ENCODE data around the gene RTKN2. TPM values are rescaled to one million over a fixed set of nuclear protein-coding genes. Genes with fewer than 3 reads are reported as not detected.

Gene RTKN2
- polyA plus RNA-seq, 3 donors from 2014 or later = 0.16 to 0.46 TPM; not detected in 1

- no peak for DNase-seq
- H3K36me3 Mint-ChIP-seq = no peaks in the 10 kb centered on the region
- H3K4me3 Mint-ChIP-seq = no peak overlapping the region
- no peaks in the 10 kb centered on the region for H3K9me3 Mint-ChIP-seq
- H3K27me3 Mint-ChIP-seq (ENCODE audit: low read depth in 3 of 3) = peaks cover 0 to 5% (median 2%) of the 10 kb centered on the region in 3 donors
- peaks cover 31 to 39% of the 10 kb centered on the region in 2 donors for H3K4me1 Mint-ChIP-seq
- peak overlapping the region in 1 of 6 donors; percentile 57 for H3K27ac Mint-ChIP-seq
These were observed 81.5 kb downstream of the RTKN2 start for GRCh38 chr10:62186999-62187675.

GRCh38 chr10:62185919-62186692 is 82.5 kb downstream of the RTKN2 start:
- DNase-seq = no peak
- H3K9me3 Mint-ChIP-seq = peaks cover 0 to 1% (median 0%) of the 10 kb centered on the region in 6 donors
- no peaks in the 10 kb centered on the region for H3K36me3 Mint-ChIP-seq
- peak overlapping the region in 1 of 5 donors; percentile 62 for H3K4me3 Mint-ChIP-seq
- H3K4me1 Mint-ChIP-seq = peaks cover 39 to 49% of the 10 kb centered on the region in 2 donors
- H3K27ac Mint-ChIP-seq = peak overlapping the region in 3 of 6 donors; percentile 17 to 78 (median 60)
- peaks cover 0 to 5% (median 3%) of the 10 kb centered on the region in 3 donors for H3K27me3 Mint-ChIP-seq (ENCODE audit: low read depth in 3 of 3)

DNA sequence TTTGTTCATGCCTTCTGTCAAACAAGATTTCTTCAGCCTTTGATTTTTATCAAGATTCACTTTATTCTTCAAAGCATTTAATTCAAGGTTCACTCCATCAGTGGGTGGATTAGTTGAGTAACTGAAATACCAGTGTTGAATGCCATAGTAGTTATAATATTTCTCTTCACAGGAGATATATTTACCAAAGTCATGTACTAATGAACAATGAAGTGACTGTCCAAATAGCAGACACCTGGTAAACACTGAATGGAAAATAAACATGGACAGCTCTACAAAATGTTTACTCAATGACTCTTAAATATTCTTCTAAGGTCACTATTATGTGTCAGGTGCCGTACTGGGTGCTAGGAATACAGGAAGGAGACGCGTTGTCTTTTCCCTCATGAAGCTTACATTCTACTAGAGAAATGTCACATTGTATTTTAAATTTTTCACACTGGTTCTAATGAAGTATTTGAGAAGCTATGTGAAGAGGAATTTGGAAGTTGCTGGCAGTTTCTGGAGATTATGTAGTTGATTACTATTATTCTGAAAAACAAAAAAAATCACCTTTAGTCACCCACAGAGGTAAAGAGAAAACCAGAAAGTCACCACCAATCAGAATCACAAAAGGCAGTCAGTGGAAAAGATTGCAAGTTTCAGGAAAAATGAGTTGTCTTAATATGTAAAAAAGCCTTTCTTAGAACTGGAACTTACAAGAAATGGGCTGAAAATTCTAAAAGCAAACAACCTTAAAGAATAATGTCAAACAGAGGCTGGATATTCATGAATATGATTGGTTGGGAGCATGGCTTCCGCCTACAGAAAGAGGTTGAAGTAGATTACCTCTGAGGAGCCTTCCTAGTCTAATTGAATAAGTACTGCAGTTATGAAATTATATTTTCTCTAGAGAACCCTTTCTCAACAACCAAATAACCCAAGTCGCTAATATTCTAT is 84.5 kb downstream of the RTKN2 start:
- Mint-ChIP-seq H3K36me3 (no peaks in the 10 kb centered on the region), H3K4me1 (peaks cover 47 to 54% of the 10 kb centered on the region in 2 donors), H3K4me3 (peak overlapping the region; percentile 35 to 57 (median 46)), H3K9me3 (peaks cover 0 to 3% (median 0%) of the 10 kb centered on the region in 6 donors), H3K27me3 (ENCODE audit: low read depth in 3 of 3) (peaks cover 0 to 3% (median 3%) of the 10 kb centered on the region in 3 donors), H3K27ac (peak overlapping the region; percentile 12 to 83 (median 66))
- DNase-seq = no peak

DNA sequence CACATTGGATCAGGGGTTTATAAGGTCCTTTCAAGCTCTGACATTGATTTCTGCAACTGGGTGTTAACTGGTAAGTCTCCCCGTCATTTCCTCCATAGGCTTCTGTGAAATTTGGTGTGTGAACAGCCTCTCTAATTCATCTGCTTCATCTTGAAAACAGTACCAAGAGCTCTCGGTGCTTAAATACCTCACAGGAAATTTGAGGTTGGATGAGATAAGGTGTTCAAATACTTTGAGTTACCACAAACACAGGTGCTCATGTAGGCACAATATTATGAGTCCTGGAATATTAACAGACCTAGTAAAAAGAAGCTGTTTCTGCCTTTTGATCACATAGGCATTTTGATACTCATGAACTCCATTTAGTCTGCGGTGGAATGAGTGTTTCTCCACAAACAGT is 85.2 kb downstream of the RTKN2 start:
- peaks cover 0 to 3% (median 0%) of the 10 kb centered on the region in 6 donors for H3K9me3 Mint-ChIP-seq
- DNase-seq = peak; percentile 46 to 70 (median 50)
- H3K4me3 Mint-ChIP-seq = peak overlapping the region; percentile 35 to 52 (median 43)
- H3K27ac Mint-ChIP-seq = peak overlapping the region; percentile 12 to 83 (median 66)
- H3K4me1 Mint-ChIP-seq = peaks cover 47 to 54% of the 10 kb centered on the region in 2 donors
- peaks cover 0 to 3% (median 2%) of the 10 kb centered on the region in 3 donors for H3K27me3 Mint-ChIP-seq (ENCODE audit: low read depth in 3 of 3)
- H3K36me3 Mint-ChIP-seq = peaks cover 0 to 4% (median 0%) of the 10 kb centered on the region in 3 donors

DNA sequence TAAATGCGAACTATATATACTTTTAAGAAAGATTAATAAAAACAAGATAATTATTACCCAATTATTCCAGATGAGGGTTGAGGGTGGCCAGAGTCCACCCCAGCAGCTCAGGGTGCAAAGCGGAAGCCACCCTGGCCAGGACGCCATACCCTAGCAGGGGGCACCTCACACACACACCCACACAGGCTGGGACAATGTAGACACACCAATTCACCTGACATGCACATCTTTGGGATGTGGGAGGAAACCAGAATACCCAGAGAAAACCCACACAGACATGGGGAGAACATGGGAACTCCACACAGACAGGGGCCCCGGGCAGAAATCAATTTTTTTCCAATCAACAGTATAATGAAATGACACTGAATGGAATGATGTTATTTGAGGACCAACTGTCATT is 86.0 kb downstream of the RTKN2 start:
- Mint-ChIP-seq H3K27ac (peak overlapping the region in 1 of 6 donors; percentile 88), H3K27me3 (ENCODE audit: low read depth in 3 of 3) (peaks cover 0 to 3% (median 3%) of the 10 kb centered on the region in 3 donors), H3K9me3 (peaks cover 0 to 3% (median 0%) of the 10 kb centered on the region in 6 donors), H3K36me3 (peaks cover 0 to 4% (median 0%) of the 10 kb centered on the region in 3 donors), H3K4me3 (no peak overlapping the region), H3K4me1 (peaks cover 49 to 58% of the 10 kb centered on the region in 2 donors)
- DNase-seq = no peak

DNA sequence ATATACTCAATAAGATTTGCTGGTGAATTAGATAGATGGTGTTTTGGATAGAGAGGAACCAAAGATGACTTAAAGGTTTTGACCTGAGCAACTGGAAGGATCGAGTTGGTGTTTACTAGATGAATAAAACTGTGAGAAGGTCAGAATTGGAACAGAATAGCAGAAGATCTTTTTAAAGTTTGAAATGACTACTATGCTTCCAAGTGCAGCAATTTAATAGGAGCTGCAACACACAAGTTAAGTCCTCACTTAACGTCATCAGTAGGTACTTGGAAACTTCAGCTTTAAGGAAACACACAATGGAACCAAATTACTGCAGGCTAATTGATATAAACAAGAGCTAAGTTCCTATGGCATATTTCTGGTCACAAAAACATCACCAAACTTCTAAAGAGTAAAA is 86.5 kb downstream of the RTKN2 start:
- H3K4me1 Mint-ChIP-seq = peaks cover 52 to 62% of the 10 kb centered on the region in 2 donors
- peaks cover 0 to 4% (median 0%) of the 10 kb centered on the region in 3 donors for H3K36me3 Mint-ChIP-seq
- H3K27ac Mint-ChIP-seq = peak overlapping the region in 4 of 6 donors; percentile 14 to 88 (median 72)
- DNase-seq = no peak
- H3K9me3 Mint-ChIP-seq = peaks cover 0 to 3% (median 0%) of the 10 kb centered on the region in 6 donors
- H3K4me3 Mint-ChIP-seq = peak overlapping the region in 1 of 5 donors; percentile 18
- H3K27me3 Mint-ChIP-seq (ENCODE audit: low read depth in 3 of 3) = peaks cover 0 to 3% (median 3%) of the 10 kb centered on the region in 3 donors

GRCh38 chr10:62180677-62181076 is 88.0 kb downstream of the RTKN2 start:
- no peak for DNase-seq
- H3K4me1 Mint-ChIP-seq = peaks cover 59 to 69% of the 10 kb centered on the region in 2 donors
- no peak overlapping the region for H3K4me3 Mint-ChIP-seq
- peaks cover 0 to 4% (median 0%) of the 10 kb centered on the region in 3 donors for H3K36me3 Mint-ChIP-seq
- H3K27ac Mint-ChIP-seq = peak overlapping the region in 3 of 6 donors; percentile 7 to 77 (median 73)
- peaks cover 0 to 3% (median 0%) of the 10 kb centered on the region in 6 donors for H3K9me3 Mint-ChIP-seq
- peaks cover 0 to 3% (median 3%) of the 10 kb centered on the region in 3 donors for H3K27me3 Mint-ChIP-seq (ENCODE audit: low read depth in 3 of 3)

DNA sequence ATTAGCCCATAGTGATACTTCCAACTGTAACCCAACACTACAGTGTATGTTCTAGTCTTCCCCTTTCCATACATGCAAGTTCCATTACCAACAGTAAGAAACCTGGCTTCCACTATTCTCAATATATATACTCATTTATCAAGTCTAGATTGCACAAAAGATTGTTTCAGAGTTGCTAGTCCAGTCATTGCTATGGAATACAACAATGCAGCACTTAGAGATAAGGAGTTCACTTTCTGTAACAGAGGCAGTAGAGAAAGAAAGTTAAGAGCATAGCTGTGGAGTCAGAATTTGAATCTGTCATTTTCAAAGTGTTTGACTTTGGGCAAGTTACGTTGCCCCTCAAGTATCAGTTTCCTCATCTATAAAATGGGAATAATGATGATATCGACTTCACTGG is 90.1 kb downstream of the RTKN2 start:
- DNase-seq = no peak
- H3K36me3 Mint-ChIP-seq = peaks cover 0 to 4% (median 0%) of the 10 kb centered on the region in 3 donors
- peaks cover 0 to 3% (median 3%) of the 10 kb centered on the region in 3 donors for H3K27me3 Mint-ChIP-seq (ENCODE audit: low read depth in 3 of 3)
- H3K4me3 Mint-ChIP-seq = no peak overlapping the region
- peaks cover 0 to 3% (median 0%) of the 10 kb centered on the region in 6 donors for H3K9me3 Mint-ChIP-seq
- H3K4me1 Mint-ChIP-seq = peaks cover 56 to 64% of the 10 kb centered on the region in 2 donors
- H3K27ac Mint-ChIP-seq = no peak overlapping the region

GRCh38 chr10:62177111-62177510 is 91.5 kb downstream of the RTKN2 start:
- no peak for DNase-seq
- H3K27ac Mint-ChIP-seq = peak overlapping the region in 1 of 6 donors; percentile 10
- peak overlapping the region in 1 of 5 donors; percentile 12 for H3K4me3 Mint-ChIP-seq
- H3K36me3 Mint-ChIP-seq = peaks cover 6 to 15% (median 10%) of the 10 kb centered on the region in 3 donors
- peaks cover 6 to 16% (median 10%) of the 10 kb centered on the region in 6 donors for H3K9me3 Mint-ChIP-seq
- peaks cover 3 to 6% (median 5%) of the 10 kb centered on the region in 3 donors for H3K27me3 Mint-ChIP-seq (ENCODE audit: low read depth in 3 of 3)
- H3K4me1 Mint-ChIP-seq = peaks cover 54 to 61% of the 10 kb centered on the region in 2 donors

DNA sequence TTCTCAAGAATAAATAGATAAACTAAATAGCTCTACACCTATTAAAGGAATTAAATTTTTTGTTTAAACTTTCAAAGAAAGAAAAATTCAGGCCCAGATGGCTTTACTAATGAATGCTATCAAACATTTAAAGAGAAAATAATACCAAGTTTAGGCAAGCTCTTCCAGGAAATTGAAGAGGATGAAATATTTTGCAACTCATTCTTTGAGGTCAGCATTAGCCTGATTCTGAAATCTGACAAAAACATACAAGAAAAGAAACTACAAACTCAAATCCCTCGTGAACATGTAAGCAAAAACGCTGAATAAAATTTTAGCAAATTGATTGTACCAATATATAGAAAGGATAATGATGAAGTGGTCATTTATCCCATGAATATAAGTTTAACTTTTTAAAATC is 93.4 kb downstream of the RTKN2 start:
- H3K9me3 Mint-ChIP-seq = peaks cover 6 to 18% (median 10%) of the 10 kb centered on the region in 6 donors
- peak overlapping the region in 2 of 6 donors; percentile 13 to 68 for H3K27ac Mint-ChIP-seq
- H3K27me3 Mint-ChIP-seq (ENCODE audit: low read depth in 3 of 3) = peaks cover 3 to 5% (median 4%) of the 10 kb centered on the region in 3 donors
- peak overlapping the region in 1 of 5 donors; percentile 36 for H3K4me3 Mint-ChIP-seq
- peaks cover 6 to 15% (median 14%) of the 10 kb centered on the region in 3 donors for H3K36me3 Mint-ChIP-seq
- H3K4me1 Mint-ChIP-seq = peaks cover 46 to 57% of the 10 kb centered on the region in 2 donors
- no peak for DNase-seq

DNA sequence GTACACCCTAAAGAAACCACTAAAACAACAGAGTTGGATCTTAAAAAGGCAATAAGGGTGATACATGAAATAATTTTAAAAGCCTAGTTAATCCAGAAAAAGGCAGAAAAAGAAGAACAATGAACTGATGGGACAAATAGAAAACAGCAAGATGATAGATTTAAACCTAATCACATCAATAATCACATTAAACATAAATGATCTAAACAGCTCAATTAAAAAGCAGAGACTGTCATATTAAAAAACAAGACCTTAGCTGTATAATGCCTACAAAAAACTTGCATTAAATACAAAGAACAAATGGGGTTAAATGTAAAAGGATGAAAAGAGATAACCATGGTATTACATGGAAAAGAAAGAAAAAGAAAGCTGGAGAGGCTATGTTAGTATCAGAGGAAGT is 96.2 kb downstream of the RTKN2 start:
- H3K4me3 Mint-ChIP-seq = peak overlapping the region in 4 of 5 donors; percentile 17 to 39 (median 26)
- peak overlapping the region in 5 of 6 donors; percentile 36 to 94 (median 72) for H3K27ac Mint-ChIP-seq

DNA sequence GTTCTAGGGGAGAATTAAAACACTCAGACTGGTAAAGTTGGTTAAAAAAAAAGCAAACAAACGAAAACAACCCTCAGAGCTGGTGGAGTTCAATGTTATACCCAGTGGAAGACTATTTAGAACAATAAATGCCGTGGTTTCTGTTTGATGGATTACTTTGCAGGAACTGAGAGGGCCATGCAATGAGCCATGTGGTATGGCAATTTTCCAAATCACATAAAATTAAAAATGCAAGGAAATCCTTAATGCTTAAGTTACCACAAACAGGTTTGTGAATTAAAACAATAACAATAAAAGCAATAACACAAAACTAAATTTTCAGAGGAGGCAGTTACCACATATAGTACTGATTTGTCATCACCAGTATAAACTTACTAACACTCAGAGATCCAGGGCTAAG is 96.9 kb downstream of the RTKN2 start:
- peaks cover 6 to 14% (median 10%) of the 10 kb centered on the region in 3 donors for H3K36me3 Mint-ChIP-seq
- peaks cover 6 to 18% (median 10%) of the 10 kb centered on the region in 6 donors for H3K9me3 Mint-ChIP-seq
- peak overlapping the region in 4 of 6 donors; percentile 36 to 94 (median 60) for H3K27ac Mint-ChIP-seq
- peaks cover 37 to 45% of the 10 kb centered on the region in 2 donors for H3K4me1 Mint-ChIP-seq
- peak overlapping the region in 2 of 5 donors; percentile 26 to 28 for H3K4me3 Mint-ChIP-seq
- no peak for DNase-seq
- H3K27me3 Mint-ChIP-seq (ENCODE audit: low read depth in 3 of 3) = peaks cover 3 to 5% (median 4%) of the 10 kb centered on the region in 3 donors

More for the DNA sequence above, 96.2 kb downstream of the RTKN2 start:
- H3K27me3 Mint-ChIP-seq (ENCODE audit: low read depth in 3 of 3) = peaks cover 3% of the 10 kb centered on the region in 3 donors
- H3K4me1 Mint-ChIP-seq = peaks cover 44 to 52% of the 10 kb centered on the region in 2 donors
- peaks cover 6 to 18% (median 10%) of the 10 kb centered on the region in 6 donors for H3K9me3 Mint-ChIP-seq
- no peak for DNase-seq
- peaks cover 6 to 14% (median 10%) of the 10 kb centered on the region in 3 donors for H3K36me3 Mint-ChIP-seq

Measured in immature natural killer cell (primary cell).